ENCODE results near the gene TBC1D3H. TPM values are rescaled to one million over a fixed set of nuclear protein-coding genes. Genes with fewer than 3 reads are reported as not detected.
"Not testable (repeated sequence)": the region's sequence is repeated elsewhere in the genome, so short reads cannot be mapped to it uniquely, and the experiment has no call there.

TBC1D3H gene
- 1 to 10 TPM in 1 of 9 donors, not detected in 8; 1.1 TPM for total RNA-seq
- polyA plus RNA-seq, result not detected
- long read RNA-seq, donor 1, result 0 reads
- long read RNA-seq, donor 2, result 0 reads
- long read RNA-seq, donor 3, result 0 reads

DNA sequence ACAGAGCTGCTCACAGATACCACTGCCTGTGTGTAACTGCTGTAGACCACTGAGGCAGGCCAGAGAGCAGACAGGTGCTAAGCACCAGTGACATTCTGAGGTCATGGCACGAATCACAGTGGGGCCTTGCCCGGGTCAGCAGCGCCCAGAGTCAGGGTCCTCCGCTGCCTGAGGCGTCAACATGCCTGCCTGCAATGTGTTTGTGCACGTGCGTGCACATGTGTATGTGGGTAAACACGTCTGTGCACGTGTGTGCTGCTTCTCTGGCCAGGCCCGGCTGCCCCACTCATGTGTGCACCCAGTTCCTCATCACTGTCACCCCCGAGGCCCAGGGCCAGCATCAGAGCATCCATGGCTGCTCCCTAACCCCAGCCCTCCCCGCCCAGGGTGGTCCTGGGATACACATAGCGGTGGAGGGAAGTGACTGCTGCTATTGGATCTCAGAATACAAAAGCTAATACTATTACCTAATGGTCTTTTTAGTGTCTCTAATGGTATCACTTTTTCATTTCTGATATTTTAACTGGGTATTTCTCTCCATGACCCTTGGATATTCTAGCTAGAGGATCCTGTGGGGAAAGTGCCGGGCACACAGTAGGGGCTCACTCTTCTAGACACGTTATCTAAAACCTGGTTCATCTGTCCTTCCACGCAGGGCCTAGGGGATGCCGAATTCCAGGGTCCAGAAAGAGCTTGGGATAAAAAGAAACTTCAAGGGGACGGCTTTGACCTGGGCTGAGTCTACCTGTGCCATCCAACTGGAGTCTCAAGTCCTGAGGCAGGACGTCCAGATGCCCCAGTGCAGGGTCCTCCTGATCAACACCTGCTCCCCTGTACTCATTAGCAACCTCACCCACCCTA, at the start of gene TBC1D3H:
Gene TBC1D3H (minus strand): TSS at position 51 of the 861 bp plus-strand sequence. CDS start 1,540 bp downstream, outside the sequence.
- H3K27me3 ChIP-seq; intact Hi-C loops (cut with DNase I); H3K4me1 ChIP-seq; H3K27ac ChIP-seq; H3K36me3 ChIP-seq; H3K9me3 ChIP-seq; ATAC-seq; H3K4me3 ChIP-seq: not testable (repeated sequence)
- WGBS, 4 donors, result 76 to 83% (median 80%) methylated on average over 16 to 19 of the region's 19 CpGs
- DNase-seq, result peak in 2 of 5 donors; percentile 2 to 25

DNA sequence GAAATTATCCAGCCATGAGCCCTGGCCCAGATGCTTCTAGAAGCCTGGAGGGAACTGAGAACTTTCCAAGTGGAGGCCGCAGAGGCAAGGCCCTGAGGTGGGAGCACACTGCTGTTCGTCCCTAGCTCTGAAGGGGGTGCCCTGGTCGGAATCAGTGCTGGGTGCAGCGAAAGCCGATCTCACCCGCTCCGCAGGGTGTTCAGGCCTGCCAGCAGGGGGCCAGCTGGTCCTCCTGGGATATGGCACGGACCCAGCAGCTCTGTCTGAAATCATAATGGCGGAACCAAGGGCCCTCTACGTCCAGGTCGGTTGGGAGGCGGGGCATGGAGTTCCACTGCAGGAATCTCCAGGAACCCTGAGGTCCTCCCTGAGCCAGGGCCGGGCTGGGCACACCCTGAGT, 40.7 kb upstream of the TBC1D3H start:
- DNase-seq; H3K4me1 ChIP-seq; H3K27me3 ChIP-seq; ATAC-seq; H3K27ac ChIP-seq; H3K9me3 ChIP-seq; H3K36me3 ChIP-seq; H3K4me3 ChIP-seq; intact Hi-C loops (cut with DNase I): not testable (repeated sequence)
- WGBS, 4 donors, result 75% methylated on average over 7 of the region's 13 CpGs; no CpG with 5 or more reads in 3 of the 4 donors

DNA sequence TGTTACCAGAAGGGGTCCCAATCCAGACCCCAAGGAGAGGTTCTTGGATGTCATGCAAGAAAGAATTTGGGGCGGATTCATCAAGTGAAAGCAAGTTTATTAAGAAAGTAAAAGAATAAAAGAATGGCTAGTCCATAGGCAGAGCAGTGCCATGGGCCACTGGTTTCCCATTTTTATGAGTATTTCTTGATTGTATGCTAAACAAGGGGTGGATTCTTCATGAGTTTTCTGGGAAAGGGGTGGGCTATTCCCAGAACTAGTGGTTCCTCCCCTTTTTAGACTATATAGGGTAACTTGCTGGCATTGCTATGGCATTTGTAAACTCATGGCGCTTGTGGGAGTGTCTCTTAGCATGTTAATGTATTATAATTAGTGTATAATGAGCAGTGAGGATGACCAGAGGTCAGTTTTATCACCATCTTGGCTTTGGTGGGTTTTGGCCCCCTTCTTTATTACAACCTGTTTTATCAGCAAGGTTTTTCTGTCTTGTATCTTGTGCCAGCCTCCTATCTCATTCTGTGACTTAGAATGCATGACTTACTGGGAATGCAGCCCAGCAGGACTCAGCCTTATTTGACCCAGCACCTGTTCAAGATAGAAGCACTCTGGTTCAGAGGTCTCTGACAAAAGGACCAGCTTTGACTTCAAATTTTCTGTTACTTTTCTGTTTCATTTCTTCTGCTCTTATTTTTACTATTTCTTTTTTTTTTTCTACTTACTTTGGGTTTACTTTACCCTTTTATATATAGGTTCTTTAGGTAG, 27.1 kb upstream of the TBC1D3H start:
- intact Hi-C loops (cut with DNase I); H3K36me3 ChIP-seq; H3K9me3 ChIP-seq; H3K27ac ChIP-seq; H3K27me3 ChIP-seq; H3K4me3 ChIP-seq; H3K4me1 ChIP-seq: not testable (repeated sequence)
- DNase-seq, result peak in 1 of 5 donors; percentile 6
- peak; percentile 55 to 90 (median 55) for ATAC-seq
- no CpG with 5 or more reads among the region's 2 CpGs for WGBS, 4 donors

GRCh38 chr17:36390943-36391645, 2.9 kb upstream of the TBC1D3H start:
- peak in 1 of 5 donors; percentile 8 for DNase-seq
- intact Hi-C loops (cut with DNase I); H3K4me1 ChIP-seq; H3K27ac ChIP-seq; H3K9me3 ChIP-seq; H3K27me3 ChIP-seq; H3K4me3 ChIP-seq; H3K36me3 ChIP-seq: not testable (repeated sequence)
- 60 to 78% (median 67%) methylated on average over 1 to 5 of the region's 9 CpGs; no CpG with 5 or more reads in 1 of the 4 donors for WGBS, 4 donors
- ATAC-seq, result peak in 2 of 4 donors; percentile 30 to 34

GRCh38 chr17:36375938-36376337, 12.3 kb downstream of the TBC1D3H start:
- ATAC-seq; H3K36me3 ChIP-seq; H3K27ac ChIP-seq; H3K4me3 ChIP-seq; H3K27me3 ChIP-seq; intact Hi-C loops (cut with DNase I); H3K9me3 ChIP-seq; H3K4me1 ChIP-seq: not testable (repeated sequence)
- DNase-seq, result peak in 1 of 5 donors; percentile 9
- WGBS, 4 donors, result no CpG with 5 or more reads among the region's 7 CpGs

GRCh38 chr17:36362496-36362895, 25.7 kb downstream of the TBC1D3H start:
- H3K36me3 ChIP-seq; ATAC-seq; H3K27ac ChIP-seq; H3K4me1 ChIP-seq; H3K9me3 ChIP-seq; H3K4me3 ChIP-seq; DNase-seq; H3K27me3 ChIP-seq; intact Hi-C loops (cut with DNase I): not testable (repeated sequence)
- 71 to 94% (median 89%) methylated on average over 1 to 4 of the region's 6 CpGs for WGBS, 4 donors

Other genes with a start within 250 kb of the TBC1D3H start
- 1 to 10 TPM in 7 of 9 donors, under 1 TPM in 1, not detected in 1; 0.62 to 3.3 (median 1.4) TPM for gene TBC1D3B, start 211.8 kb downstream of the TBC1D3H start, total RNA-seq
- under 1 TPM; 0.68 to 0.76 TPM for gene TBC1D3B, start 211.8 kb downstream of the TBC1D3H start, polyA plus RNA-seq
- gene CCL3L1, start 191.7 kb downstream of the TBC1D3H start, total RNA-seq, result 1 to 10 TPM in 2 of 9 donors, under 1 TPM in 2, not detected in 5; 0.54 to 2.3 (median 0.94) TPM
- gene CCL3L1, start 191.7 kb downstream of the TBC1D3H start, polyA plus RNA-seq, result under 1 TPM in 1 of 2 donors, not detected in 1; 0.12 TPM
- gene CCL4L2, start 177.4 kb downstream of the TBC1D3H start, total RNA-seq, result 1 to 10 TPM in 2 of 9 donors, not detected in 7; 4.5 to 6.8 TPM
- under 1 TPM in 1 of 2 donors, not detected in 1; 0.18 TPM for gene CCL4L2, start 177.4 kb downstream of the TBC1D3H start, polyA plus RNA-seq
- gene TBC1D3I, start 123.9 kb downstream of the TBC1D3H start, total RNA-seq, result under 1 TPM in 2 of 9 donors, not detected in 7; 0.26 to 0.63 TPM
- not detected for gene TBC1D3I, start 123.9 kb downstream of the TBC1D3H start, polyA plus RNA-seq
- gene TBC1D3G, start 64.6 kb downstream of the TBC1D3H start, total RNA-seq, result not detected
- gene TBC1D3G, start 64.6 kb downstream of the TBC1D3H start, polyA plus RNA-seq, result 1 to 10 TPM in 1 of 2 donors, not detected in 1; 3.2 TPM
- gene ZNHIT3, start 98.2 kb upstream of the TBC1D3H start, total RNA-seq, result 10 to 100 TPM; 14.8 to 28.5 (median 23.1) TPM
- 10 to 100 TPM; 22.7 to 41.2 TPM for gene ZNHIT3, start 98.2 kb upstream of the TBC1D3H start, polyA plus RNA-seq
- 10 to 100 TPM in 6 of 9 donors, 1 to 10 TPM in 3; 5.8 to 32.7 (median 11.6) TPM for gene MYO19, start 146.4 kb upstream of the TBC1D3H start, total RNA-seq
- 10 to 100 TPM; 14.0 to 21.1 TPM for gene MYO19, start 146.4 kb upstream of the TBC1D3H start, polyA plus RNA-seq
- gene PIGW, start 146.6 kb upstream of the TBC1D3H start, total RNA-seq, result 1 to 10 TPM; 2.1 to 7.9 (median 5.7) TPM
- gene PIGW, start 146.6 kb upstream of the TBC1D3H start, polyA plus RNA-seq, result 1 to 10 TPM; 2.7 to 8.9 TPM
- 10 to 100 TPM; 27.4 to 62.9 (median 40.8) TPM for gene GGNBP2, start 156.5 kb upstream of the TBC1D3H start, total RNA-seq
- 10 to 100 TPM; 32.0 to 34.3 TPM for gene GGNBP2, start 156.5 kb upstream of the TBC1D3H start, polyA plus RNA-seq
- gene DHRS11, start 203.4 kb upstream of the TBC1D3H start, total RNA-seq, result 10 to 100 TPM; 11.0 to 22.2 (median 13.5) TPM
- gene DHRS11, start 203.4 kb upstream of the TBC1D3H start, polyA plus RNA-seq, result 10 to 100 TPM; 12.4 to 15.8 TPM
- 10 to 100 TPM in 1 of 9 donors, 1 to 10 TPM in 8; 4.0 to 12.4 (median 7.2) TPM for gene MRM1, start 213.1 kb upstream of the TBC1D3H start, total RNA-seq
- gene MRM1, start 213.1 kb upstream of the TBC1D3H start, polyA plus RNA-seq, result 10 to 100 TPM in 1 of 2 donors, 1 to 10 TPM in 1; 7.7 to 12.6 TPM